Neural cell (in vitro differentiated cells): ENCODE data around the gene HEATR5A. TPM values are rescaled to one million over a fixed set of nuclear protein-coding genes. Genes with fewer than 3 reads are reported as not detected.

Source experiments
- H2AFZ ChIP-seq: fragments of 200-600, 300-800 bp; sonication (generic), shearing (Covaris generic); 2 replicates; pipeline ENCODE4 v1.6.0; 2014; ENCODE audit warnings: low read depth, mild to moderate bottlenecking, antibody characterized with exemption, low read length, moderate library complexity
- H3F3A ChIP-seq: fragments of 200-600 bp; shearing (Covaris generic); 2 replicates; pipeline ENCODE4 v1.6.1; 2016; ENCODE audit warnings: mild to moderate bottlenecking, moderate library complexity, mixed read lengths, antibody characterized with exemption, low read length; ENCODE audit not compliant: insufficient read depth, poor library complexity, severe bottlenecking
- H3K27ac ChIP-seq: fragments of 200-600, 300-800 bp; sonication (generic), shearing (Covaris generic); 2 replicates; pipeline ENCODE4 v1.5.1; 2014; ENCODE audit warnings: mild to moderate bottlenecking, low read length, moderate library complexity
- H3K27me3 ChIP-seq: fragments of 300-800, 200-600 bp; sonication (generic), shearing (Covaris generic); 2 replicates; pipeline ENCODE4 v1.6.0; 2014; ENCODE audit warnings: mild to moderate bottlenecking, low read depth, low read length, moderate library complexity; ENCODE audit not compliant: insufficient read depth
- H3K36me3 ChIP-seq: fragments of 300-800, 200-600 bp; sonication (generic), shearing (Covaris generic); 2 replicates; pipeline ENCODE4 v1.5.1; 2014; ENCODE audit warnings: mild to moderate bottlenecking, antibody characterized with exemption, low read length, moderate library complexity; ENCODE audit not compliant: insufficient read depth
- H3K4me2 ChIP-seq: fragments of 300-800, 200-600 bp; sonication (generic), shearing (Covaris generic); 2 replicates; pipeline ENCODE4 v1.6.0; 2014; ENCODE audit warnings: mild to moderate bottlenecking, low read length
- H3K4me3 ChIP-seq: fragments of 300-800, 200-600 bp; sonication (generic), shearing (Covaris generic); 2 replicates; pipeline ENCODE4 v1.5.1; 2014; ENCODE audit warnings: mild to moderate bottlenecking, low read length, moderate library complexity
- H3K79me2 ChIP-seq: fragments of 200-600 bp; shearing (Covaris generic); replicated peaks from 2 replicates; pipeline ENCODE4 v1.6.0; 2014; ENCODE audit warnings: mild to moderate bottlenecking, low read length, moderate library complexity; ENCODE audit not compliant: insufficient read depth
- H3K9ac ChIP-seq: fragments of 300-800, 200-600 bp; sonication (generic), shearing (Covaris generic); 2 replicates; pipeline ENCODE4 v1.6.1; 2016; ENCODE audit warnings: mild to moderate bottlenecking, low read length, mixed read lengths
- H3K9me2 ChIP-seq: fragments of 200-600 bp; shearing (Covaris generic); 2 replicates; pipeline ENCODE4 v1.6.1; 2016; ENCODE audit warnings: mild to moderate bottlenecking, low read length, mixed read lengths; ENCODE audit not compliant: insufficient read depth
- H3K9me3 ChIP-seq: fragments of 200-600, 300-800 bp; sonication (generic), shearing (Covaris generic); 2 replicates; pipeline ENCODE4 v1.6.1; 2016; ENCODE audit warnings: mild to moderate bottlenecking, mixed run types, low read length, moderate library complexity, mixed read lengths
- H4K20me1 ChIP-seq: fragments of 200-600 bp; shearing (Covaris generic); 2 replicates; pipeline ENCODE4 v1.6.1; 2016; ENCODE audit warnings: mild to moderate bottlenecking, mixed run types; ENCODE audit not compliant: insufficient read depth
- EP300 ChIP-seq: fragments of 450-650 bp; conservative IDR thresholded peaks from 2 replicates; pipeline ENCODE4 v1.6.1; 2014; ENCODE audit warnings: antibody characterized with exemption, mild to moderate bottlenecking, moderate library complexity; ENCODE audit not compliant: poor library complexity, severe bottlenecking
- EZH2 ChIP-seq: fragments of 200-600, 300-800 bp; shearing (Covaris generic), sonication (generic); IDR thresholded peaks from 2 replicates; pipeline ENCODE4 v1.6.1; 2014; ENCODE audit warnings: antibody characterized with exemption, low read length, borderline replicate concordance, mild to moderate bottlenecking; ENCODE audit not compliant: insufficient read depth, poor library complexity, severe bottlenecking
- MXI1 ChIP-seq: fragments of 450-650 bp; conservative IDR thresholded peaks from 2 replicates; pipeline ENCODE4 v1.6.1; 2014; ENCODE audit warnings: antibody characterized with exemption, mild to moderate bottlenecking; ENCODE audit not compliant: poor library complexity, severe bottlenecking
- POLR2AphosphoS5 ChIP-seq: IDR thresholded peaks from 2 replicates; pipeline ENCODE4 v1.6.1; 2012
- RAD21 ChIP-seq: fragments of 450-650 bp; conservative IDR thresholded peaks from 2 replicates; pipeline ENCODE4 v1.6.1; 2014; ENCODE audit warnings: antibody characterized with exemption, mild to moderate bottlenecking, moderate library complexity
- SMC3 ChIP-seq: fragments of 450-650 bp; conservative IDR thresholded peaks from 2 replicates; pipeline ENCODE4 v1.6.1; 2014; ENCODE audit warnings: antibody characterized with exemption, mild to moderate bottlenecking, moderate library complexity; ENCODE audit not compliant: poor library complexity
- TAF1 ChIP-seq: IDR thresholded peaks from 2 replicates; pipeline ENCODE4 v1.6.1; 2012; ENCODE audit warnings: low read depth
- polyA plus RNA-seq: library from polyadenylated mRNA; depleted of rRNA; stranded (reverse); fragments of >200 nt; gene quantifications from 2 replicates; pipeline ENCODE4 v1.2.3, GENCODE V29; 2014
- TF ChIP-seq, protein P1 (sequence below): fragments of 450-650 bp; IDR thresholded peaks from 2 replicates; pipeline ENCODE4 v1.5.1; 2014; ENCODE audit warnings: antibody characterized with exemption, mild to moderate bottlenecking, moderate library complexity; ENCODE audit not compliant: poor library complexity, severe bottlenecking
- TF ChIP-seq, protein P2 (sequence below): IDR thresholded peaks from 2 replicates; pipeline ENCODE4 v1.6.1; 2012; ENCODE audit warnings: borderline replicate concordance

Gene HEATR5A
- polyA plus RNA-seq, 1 donor from 2014 or later = 5.2 TPM

DNA sequence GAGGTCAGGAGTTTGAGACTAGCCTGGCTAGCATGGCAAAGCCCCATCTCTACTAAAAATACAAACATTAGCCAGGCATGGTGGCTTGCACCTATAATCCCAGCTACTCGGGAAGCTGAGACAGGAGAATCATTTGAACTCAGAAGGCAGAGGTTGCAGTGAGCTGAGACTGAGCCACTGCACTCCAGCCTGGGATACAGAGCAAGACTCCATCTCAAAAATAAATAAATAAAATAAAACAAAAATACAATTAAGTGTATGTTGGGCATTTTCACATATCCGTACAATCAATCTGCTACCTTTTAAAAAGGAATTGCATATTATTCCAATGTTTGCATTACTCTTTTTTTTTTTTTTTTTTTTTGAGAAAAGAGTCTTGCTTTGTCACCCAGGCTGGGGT, 165.1 kb downstream of the HEATR5A start:
- no peak overlapping the region for H3K27ac ChIP-seq
- H3K9ac ChIP-seq = no peak overlapping the region
- H3K36me3 ChIP-seq = no peaks in the 10 kb centered on the region
- H4K20me1 ChIP-seq = no peaks in the 10 kb centered on the region
- no peaks in the 10 kb centered on the region for H3K9me2 ChIP-seq
- H3K9me3 ChIP-seq = no peaks in the 10 kb centered on the region
- TF ChIP-seq, protein P1, sequence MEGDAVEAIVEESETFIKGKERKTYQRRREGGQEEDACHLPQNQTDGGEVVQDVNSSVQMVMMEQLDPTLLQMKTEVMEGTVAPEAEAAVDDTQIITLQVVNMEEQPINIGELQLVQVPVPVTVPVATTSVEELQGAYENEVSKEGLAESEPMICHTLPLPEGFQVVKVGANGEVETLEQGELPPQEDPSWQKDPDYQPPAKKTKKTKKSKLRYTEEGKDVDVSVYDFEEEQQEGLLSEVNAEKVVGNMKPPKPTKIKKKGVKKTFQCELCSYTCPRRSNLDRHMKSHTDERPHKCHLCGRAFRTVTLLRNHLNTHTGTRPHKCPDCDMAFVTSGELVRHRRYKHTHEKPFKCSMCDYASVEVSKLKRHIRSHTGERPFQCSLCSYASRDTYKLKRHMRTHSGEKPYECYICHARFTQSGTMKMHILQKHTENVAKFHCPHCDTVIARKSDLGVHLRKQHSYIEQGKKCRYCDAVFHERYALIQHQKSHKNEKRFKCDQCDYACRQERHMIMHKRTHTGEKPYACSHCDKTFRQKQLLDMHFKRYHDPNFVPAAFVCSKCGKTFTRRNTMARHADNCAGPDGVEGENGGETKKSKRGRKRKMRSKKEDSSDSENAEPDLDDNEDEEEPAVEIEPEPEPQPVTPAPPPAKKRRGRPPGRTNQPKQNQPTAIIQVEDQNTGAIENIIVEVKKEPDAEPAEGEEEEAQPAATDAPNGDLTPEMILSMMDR = no peak
- TF ChIP-seq, protein P2, sequence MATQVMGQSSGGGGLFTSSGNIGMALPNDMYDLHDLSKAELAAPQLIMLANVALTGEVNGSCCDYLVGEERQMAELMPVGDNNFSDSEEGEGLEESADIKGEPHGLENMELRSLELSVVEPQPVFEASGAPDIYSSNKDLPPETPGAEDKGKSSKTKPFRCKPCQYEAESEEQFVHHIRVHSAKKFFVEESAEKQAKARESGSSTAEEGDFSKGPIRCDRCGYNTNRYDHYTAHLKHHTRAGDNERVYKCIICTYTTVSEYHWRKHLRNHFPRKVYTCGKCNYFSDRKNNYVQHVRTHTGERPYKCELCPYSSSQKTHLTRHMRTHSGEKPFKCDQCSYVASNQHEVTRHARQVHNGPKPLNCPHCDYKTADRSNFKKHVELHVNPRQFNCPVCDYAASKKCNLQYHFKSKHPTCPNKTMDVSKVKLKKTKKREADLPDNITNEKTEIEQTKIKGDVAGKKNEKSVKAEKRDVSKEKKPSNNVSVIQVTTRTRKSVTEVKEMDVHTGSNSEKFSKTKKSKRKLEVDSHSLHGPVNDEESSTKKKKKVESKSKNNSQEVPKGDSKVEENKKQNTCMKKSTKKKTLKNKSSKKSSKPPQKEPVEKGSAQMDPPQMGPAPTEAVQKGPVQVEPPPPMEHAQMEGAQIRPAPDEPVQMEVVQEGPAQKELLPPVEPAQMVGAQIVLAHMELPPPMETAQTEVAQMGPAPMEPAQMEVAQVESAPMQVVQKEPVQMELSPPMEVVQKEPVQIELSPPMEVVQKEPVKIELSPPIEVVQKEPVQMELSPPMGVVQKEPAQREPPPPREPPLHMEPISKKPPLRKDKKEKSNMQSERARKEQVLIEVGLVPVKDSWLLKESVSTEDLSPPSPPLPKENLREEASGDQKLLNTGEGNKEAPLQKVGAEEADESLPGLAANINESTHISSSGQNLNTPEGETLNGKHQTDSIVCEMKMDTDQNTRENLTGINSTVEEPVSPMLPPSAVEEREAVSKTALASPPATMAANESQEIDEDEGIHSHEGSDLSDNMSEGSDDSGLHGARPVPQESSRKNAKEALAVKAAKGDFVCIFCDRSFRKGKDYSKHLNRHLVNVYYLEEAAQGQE = no peak
- TF ChIP-seq TAF1 = no peak
- TF ChIP-seq EZH2 = no peak
- TF ChIP-seq SMC3 = no peak
- no peak for TF ChIP-seq POLR2AphosphoS5
- TF ChIP-seq RAD21 = no peak
- no peaks in the 10 kb centered on the region for H3K79me2 ChIP-seq
- no peak overlapping the region for H3K4me2 ChIP-seq
- H3K27me3 ChIP-seq = no peaks in the 10 kb centered on the region
- H2AFZ ChIP-seq = no peak overlapping the region
- H3F3A ChIP-seq = no peaks in the 10 kb centered on the region
- no peak overlapping the region for H3K4me3 ChIP-seq

- Histone ChIP-seq H3K9me2 (no peaks in the 10 kb centered on the region), H3K79me2 (no peaks in the 10 kb centered on the region), H3K27me3 (no peaks in the 10 kb centered on the region), H3K4me3 (no peak overlapping the region), H2AFZ (no peak overlapping the region), H4K20me1 (no peaks in the 10 kb centered on the region), H3K9me3 (no peaks in the 10 kb centered on the region), H3K27ac (no peak overlapping the region), H3K9ac (no peak overlapping the region), H3K36me3 (no peaks in the 10 kb centered on the region), H3K4me2 (no peak overlapping the region), H3F3A (no peaks in the 10 kb centered on the region)
- TF ChIP-seq, protein P1 = no peak
- TF ChIP-seq EP300 (no peak), TAF1 (no peak), MXI1 (no peak), SMC3 (no peak), POLR2AphosphoS5 (no peak), EZH2 (no peak), RAD21 (no peak)
- TF ChIP-seq, protein P2 = no peak
Observed at GRCh38 chr14:31253746-31254471, 166.4 kb downstream of the HEATR5A start.
